H1 (cell line): ENCODE measurements around the gene NKAIN4. TPM values are rescaled to one million over a fixed set of nuclear protein-coding genes. Genes with fewer than 3 reads are reported as not detected.

Source experiments
- CTCF ChIA-PET: fragments of 300-600 bp; sonication (Branson Sonifier 250); formaldehyde crosslinking; loops from one replicate; lab custom pipeline; 2021; ENCODE audit not compliant: partially characterized antibody; lab: Charles Lee
- POLR2A ChIA-PET: fragments of 300-600 bp; sonication (Branson Sonifier 250); formaldehyde crosslinking; loops from one replicate; lab custom pipeline; 2021; ENCODE audit warnings: inconsistent platforms; ENCODE audit not compliant: partially characterized antibody; lab: Charles Lee
- DNase-seq, 2 experiments: peaks; one replicate each; pipeline versions ENCODE4 v3.0.0 to v3.0.0-alpha.2; 2010 to 2022; ENCODE audit warnings: low spot score in 2 of 2, low read depth in 1 of 2, mixed read lengths in 1 of 2
- FAIRE-seq: peaks from 2 replicates; lab custom pipeline; 2011; peaks lifted over from hg19 to GRCh38; lab: Jason Lieb, UNC
- H2AFZ ChIP-seq: 2 replicates; pipeline ENCODE4 v1.8.1; 2012; ENCODE audit warnings: low read length, inconsistent platforms
- H2AK5ac ChIP-seq: 2 replicates; pipeline ENCODE4 v1.6.1; 2013; ENCODE audit warnings: low read depth, low read length
- H2BK120ac ChIP-seq: replicated peaks from 2 replicates; pipeline ENCODE3; 2013; ENCODE audit warnings: low read depth, low read length, inconsistent platforms
- H2BK12ac ChIP-seq: 2 replicates; pipeline ENCODE4 v1.6.1; 2013; ENCODE audit warnings: low read depth, low read length
- H2BK15ac ChIP-seq: 2 replicates; pipeline ENCODE4 v1.6.1; 2013; ENCODE audit warnings: low read length
- H2BK20ac ChIP-seq: 2 replicates; pipeline ENCODE4 v1.6.1; 2013; ENCODE audit warnings: low read length
- H2BK5ac ChIP-seq: 2 replicates; pipeline ENCODE4 v1.6.1; 2013; ENCODE audit warnings: low read depth, low read length
- H3K14ac ChIP-seq: 2 replicates; pipeline ENCODE4 v1.6.1; 2013; ENCODE audit warnings: inconsistent platforms; ENCODE audit not compliant: insufficient read length
- H3K18ac ChIP-seq: 2 replicates; pipeline ENCODE4 v1.6.1; 2013; ENCODE audit warnings: low read length; ENCODE audit errors: extremely low read depth
- H3K23ac ChIP-seq: 2 replicates; pipeline ENCODE4 v1.6.1; 2013; ENCODE audit warnings: inconsistent platforms; ENCODE audit not compliant: insufficient read length
- H3K23me2 ChIP-seq: 2 replicates; pipeline ENCODE4 v1.6.1; 2013; ENCODE audit warnings: low read depth, low read length
- H3K27ac ChIP-seq: 2 replicates; pipeline ENCODE4 v1.6.1; 2011; ENCODE audit warnings: low read depth, low read length, inconsistent platforms
- H3K27me3 ChIP-seq, 4 experiments: replicated peaks in 1 of 4; 1 replicate in 1 of 4; 2 replicates in 3 of 4; pipeline versions ENCODE4 v1.6.1 to v1.8.1; 2011 to 2013; ENCODE audit warnings: low read length in 3 of 4, mild to moderate bottlenecking in 3 of 4, inconsistent platforms in 2 of 4, mixed read lengths in 2 of 4, moderate library complexity in 1 of 4; ENCODE audit not compliant: control insufficient read depth in 3 of 4, insufficient read depth in 3 of 4; ENCODE audit errors: extremely low read depth in 1 of 4
- H3K36me3 ChIP-seq, 4 experiments: 2 replicates each; pipeline versions ENCODE4 v1.6.1 to v1.8.1; 2011 to 2013; ENCODE audit warnings: mild to moderate bottlenecking in 4 of 4, low read length in 3 of 4, moderate library complexity in 2 of 4, control low read depth in 1 of 4, inconsistent platforms in 1 of 4; ENCODE audit not compliant: insufficient read depth in 4 of 4, control insufficient read depth in 2 of 4
- H3K4ac ChIP-seq: replicated peaks from 2 replicates; pipeline ENCODE3; 2013; ENCODE audit warnings: low read length, low read depth, mixed read lengths, inconsistent platforms; ENCODE audit not compliant: insufficient read length
- H3K4me1 ChIP-seq, 4 experiments: replicated peaks in 1 of 4; 1 replicate in 1 of 4; 2 replicates in 3 of 4; pipeline versions ENCODE4 v1.6.1 to v1.8.1; 2011 to 2013; ENCODE audit warnings: low read length in 3 of 4, inconsistent platforms in 2 of 4, mixed read lengths in 1 of 4; ENCODE audit not compliant: insufficient read depth in 4 of 4, control insufficient read depth in 3 of 4
- H3K4me2 ChIP-seq, 2 experiments: 2 replicates each; pipeline versions ENCODE4 v1.6.1 to v1.8.1; 2011 to 2013; ENCODE audit warnings: low read depth in 2 of 2, low read length in 2 of 2, control low read depth in 1 of 2, inconsistent platforms in 1 of 2, mild to moderate bottlenecking in 1 of 2; ENCODE audit not compliant: insufficient read depth in 1 of 2
- H3K4me3 ChIP-seq, 4 experiments: fragments of 200-600, 300-600 bp in 1 of 4; sonication (generic), shearing (Covaris generic), sonication (Bioruptor Twin) in 1 of 4; 2 replicates each; pipeline versions ENCODE4 v1.5.1 to v1.8.1; 2011 to 2016; ENCODE audit warnings: low read length in 4 of 4, low read depth in 3 of 4, control low read depth in 2 of 4, inconsistent platforms in 2 of 4, mild to moderate bottlenecking in 2 of 4, mixed read lengths in 1 of 4, moderate library complexity in 1 of 4; ENCODE audit not compliant: insufficient read depth in 2 of 4; ENCODE audit errors: extremely low read depth in 1 of 4
- H3K56ac ChIP-seq: replicated peaks from 2 replicates; pipeline ENCODE3; 2013; ENCODE audit warnings: low read depth, mild to moderate bottlenecking, mixed read lengths, low read length, inconsistent platforms; ENCODE audit not compliant: insufficient read length
- H3K79me1 ChIP-seq: 2 replicates; pipeline ENCODE4 v1.6.1; 2013; ENCODE audit warnings: low read depth, low read length, control low read depth
- H3K79me2 ChIP-seq, 2 experiments: 2 replicates each; pipeline versions ENCODE4 v1.6.1 to v1.8.1; 2012 to 2013; ENCODE audit warnings: low read length in 2 of 2, mild to moderate bottlenecking in 2 of 2, inconsistent platforms in 1 of 2; ENCODE audit not compliant: insufficient read depth in 2 of 2, control insufficient read depth in 1 of 2
- H3K9ac ChIP-seq, 4 experiments: replicated peaks in 1 of 4; 1 replicate in 1 of 4; 2 replicates in 3 of 4; pipeline versions ENCODE4 v1.6.1 to v1.8.1; 2011 to 2013; ENCODE audit warnings: low read depth in 3 of 4, low read length in 3 of 4, control low read depth in 2 of 4, mild to moderate bottlenecking in 2 of 4, moderate library complexity in 2 of 4, inconsistent platforms in 1 of 4; ENCODE audit errors: extremely low read depth in 1 of 4
- H3K9me3 ChIP-seq, 2 experiments: 2 replicates each; pipeline versions ENCODE4 v1.6.1 to v1.8.1; 2012 to 2013; ENCODE audit warnings: mild to moderate bottlenecking in 2 of 2, moderate library complexity in 2 of 2, control low read depth in 1 of 2, inconsistent platforms in 1 of 2, low read depth in 1 of 2, low read length in 1 of 2, mixed read lengths in 1 of 2; ENCODE audit not compliant: insufficient read depth in 2 of 2
- H4K20me1 ChIP-seq, 2 experiments: replicated peaks in 1 of 2; 2 replicates each; pipeline versions ENCODE3 to v1.8.1; 2011 to 2013; ENCODE audit warnings: inconsistent platforms in 2 of 2, low read length in 2 of 2, mild to moderate bottlenecking in 1 of 2; ENCODE audit not compliant: insufficient read depth in 2 of 2, control insufficient read depth in 1 of 2
- H4K5ac ChIP-seq: 2 replicates; pipeline ENCODE4 v1.6.1; 2013; ENCODE audit warnings: low read length, low read depth, mixed read lengths, inconsistent platforms; ENCODE audit not compliant: insufficient read length
- H4K8ac ChIP-seq: 2 replicates; pipeline ENCODE4 v1.8.0; 2013; ENCODE audit warnings: mild to moderate bottlenecking, moderate library complexity, low read length, inconsistent platforms; ENCODE audit not compliant: insufficient read depth; ENCODE audit errors: extremely low read depth
- H4K91ac ChIP-seq: replicated peaks from 2 replicates; pipeline ENCODE3; 2013; ENCODE audit warnings: low read length, mixed read lengths, inconsistent platforms; ENCODE audit not compliant: insufficient read length
- ASH2L ChIP-seq: fragments of 200-600, 300-600 bp; sonication (generic); IDR thresholded peaks from one replicate; pipeline ENCODE4 v1.7.1; 2017; ENCODE audit warnings: low read length
- CBX8 ChIP-seq: fragments of 300-800, 300-1000 bp; sonication (generic); IDR thresholded peaks from 2 replicates; pipeline ENCODE4 v1.7.1; 2016; ENCODE audit warnings: low read depth, low read length, borderline replicate concordance
- CREB1 ChIP-seq: IDR thresholded peaks from 2 replicates; pipeline ENCODE4 v1.6.1; 2012; ENCODE audit warnings: inconsistent platforms
- EGR1 ChIP-seq: IDR thresholded peaks from 2 replicates; pipeline ENCODE4 v1.6.1; 2011; ENCODE audit warnings: low read depth, low read length, borderline replicate concordance
- EP300 ChIP-seq, 2 experiments: IDR thresholded peaks; 1 replicate in 1 of 2; 2 replicates in 1 of 2; pipeline ENCODE4 v1.6.1; 2011 to 2012; ENCODE audit warnings: low read depth in 2 of 2, low read length in 2 of 2, mild to moderate bottlenecking in 2 of 2, borderline replicate concordance in 1 of 2, inconsistent platforms in 1 of 2, moderate library complexity in 1 of 2
- HDAC2 ChIP-seq, 2 experiments: fragments of 300-600 bp in 1 of 2; sonication (generic) in 1 of 2; IDR thresholded peaks; 2 replicates each; pipeline ENCODE4 v1.6.1; 2011 to 2012; ENCODE audit warnings: low read depth in 2 of 2, low read length in 2 of 2, mild to moderate bottlenecking in 2 of 2, moderate library complexity in 2 of 2, borderline replicate concordance in 1 of 2, inconsistent platforms in 1 of 2
- KDM1A ChIP-seq: fragments of 200-600, 300-600 bp; sonication (generic); IDR thresholded peaks from 2 replicates; pipeline ENCODE4 v1.7.1; 2016; ENCODE audit warnings: mild to moderate bottlenecking, low read length, borderline replicate concordance
- NRF1 ChIP-seq: IDR thresholded peaks from 2 replicates; pipeline ENCODE4 v1.6.1; 2011; ENCODE audit warnings: mild to moderate bottlenecking, low read depth, low read length, improper control_type of control experiment
- PHF8 ChIP-seq: fragments of 200-600 bp; sonication (generic); conservative IDR thresholded peaks from 2 replicates; pipeline ENCODE4 v1.7.1; 2012; ENCODE audit warnings: low read depth, mild to moderate bottlenecking, inconsistent platforms, low read length, moderate library complexity
- POLR2AphosphoS5 ChIP-seq: IDR thresholded peaks from 2 replicates; pipeline ENCODE4 v1.6.1; 2011; ENCODE audit warnings: low read depth, low read length
- RBBP5 ChIP-seq: IDR thresholded peaks from 2 replicates; pipeline ENCODE4 v1.7.1; 2012; ENCODE audit warnings: low read depth, mild to moderate bottlenecking, inconsistent platforms, low read length, moderate library complexity, borderline replicate concordance
- SAP30 ChIP-seq: fragments of 300-600 bp; sonication (generic); IDR thresholded peaks from 2 replicates; pipeline ENCODE4 v1.7.1; 2012; ENCODE audit warnings: low read length, moderate library complexity, mild to moderate bottlenecking, inconsistent platforms; ENCODE audit not compliant: insufficient read depth, insufficient replicate concordance
- SIN3A ChIP-seq, 2 experiments: IDR thresholded peaks in 1 of 2; conservative IDR thresholded peaks in 1 of 2; 2 replicates each; pipeline ENCODE4 v1.6.1; 2011 to 2012; ENCODE audit warnings: low read length in 2 of 2, improper control_type of control experiment in 1 of 2, low read depth in 1 of 2, mild to moderate bottlenecking in 1 of 2
- TCF12 ChIP-seq: IDR thresholded peaks from 2 replicates; pipeline ENCODE4 v1.6.1; 2011; ENCODE audit warnings: low read depth, mild to moderate bottlenecking, low read length
- WGBS, 2 experiments: shearing (Covaris generic) in 1 of 2; methylation state at CpG; one replicate each; pipeline versions ENCODE4 v1.1.6 to v1.1.7; 2013 to 2015; ENCODE audit warnings: low lambda C conversion rate in 2 of 2, mixed read lengths in 2 of 2, inconsistent platforms in 1 of 2, low coverage in 1 of 2, missing lambda C conversion rate in 1 of 2; ENCODE audit not compliant: insufficient replicate concordance in 2 of 2, insufficient coverage in 1 of 2, insufficient read length in 1 of 2; ENCODE audit errors: extremely low coverage in 1 of 2, missing lambda C conversion rate in 1 of 2; 5-methylcytosine and 5-hydroxymethylcytosine counted together
- polyA plus RNA-seq, 7 experiments: library from polyadenylated mRNA; depleted of rRNA in 3 of 7; stranded (reverse) in 5 of 7; unstranded in 2 of 7; fragments of >200 nt in 5 of 7; fragments of 200-250 nt in 2 of 7; gene quantifications; 1 replicate in 5 of 7; 2 replicates in 1 of 7; 4 replicates in 1 of 7; pipeline versions ENCODE4 v1.2.1 to v1.2.3, GENCODE V29; 2011 to 2013; ENCODE audit warnings: missing spikeins in 2 of 7, mixed read lengths in 2 of 7
- total RNA-seq: library from RNA; stranded (reverse); fragmentation: NEBNext Ultra II Directional; extraction: Animal tissue kit (Norgen Biotek cat#: 25700); gene quantifications from 2 replicates; pipeline ENCODE4 v1.2.1, GENCODE V29; 2021

Gene NKAIN4
- total and polyA plus RNA-seq, 2 of the 8 experiments (the other 6 are each of a cell fraction or from before 2014, with no cell fraction given) = 6.9 to 17.0 TPM

GRCh38 chr20:63239431-63239830 is 14.8 kb downstream of the NKAIN4 start:
- Histone ChIP-seq H2BK120ac (no peak overlapping the region), H3K9ac (peak overlapping the region in 1 of 4 experiments; percentile 37; a peak in 2 of 7 replicates), H3K56ac (no peak overlapping the region), H3K4ac (no peak overlapping the region), H3K79me1 (no peaks in the 10 kb centered on the region), H4K8ac (no peak overlapping the region), H3K36me3 (no peaks in the 10 kb centered on the region), H4K20me1 (no peaks in the 10 kb centered on the region), H3K23me2 (no peaks in the 10 kb centered on the region), H2AK5ac (no peak overlapping the region), H3K4me1 (peaks cover 0 to 14% (median 7%) of the 10 kb centered on the region in 4 experiments; a peak in 4 of 7 replicates), H3K4me3 (no peak overlapping the region), H2BK12ac (no peak overlapping the region; the same call in 1 of the 2 replicates), H4K91ac (peak overlapping the region; percentile 54), H3K27me3 (no peaks in the 10 kb centered on the region), H3K79me2 (no peaks in the 10 kb centered on the region), H3K23ac (no peak overlapping the region), H3K4me2 (no peak overlapping the region), H2BK20ac (no peak overlapping the region), H3K18ac (no peak overlapping the region), H2AFZ (no peak overlapping the region), H2BK5ac (no peak overlapping the region), H3K9me3 (no peaks in the 10 kb centered on the region), H4K5ac (no peak overlapping the region), H3K27ac (no peak overlapping the region), H2BK15ac (no peak overlapping the region), H3K14ac (no peak overlapping the region)
- FAIRE-seq = no peak
- WGBS, 2 experiments = 90% methylated on average over 26 of the region's 30 CpGs; no CpG with 5 or more reads in 1 of the 2 experiments
- ChIA-PET CTCF (interaction anchor here (0.8 to 10.9 kb wide), 8 partner anchors 8 to 142 kb away, joined by 3 to 199 read pairs (median 4); no protein-coding TSS in a partner anchor), POLR2A (interaction anchor here (1.5 kb wide), 1 partner anchor 15 kb away, joined by 5 read pairs; the partner anchor contains the start of gene NKAIN4)
- DNase-seq = no peak
- TF ChIP-seq SIN3A (conservative IDR thresholded peaks at IDR 0.05 in 1 of 2, IDR thresholded peaks at IDR 0.05 in 1 of 2; ENCODE audit: low read depth in 1 of 2, low read length in 2 of 2) (no peak), POLR2AphosphoS5 (no peak), TCF12 (no peak), PHF8 (no peak), HDAC2 (IDR thresholded peaks at IDR 0.05; ENCODE audit: borderline replicate concordance in 1 of 2, low read depth in 2 of 2, low read length in 2 of 2) (no peak), EP300 (IDR thresholded peaks at IDR 0.05; ENCODE audit: borderline replicate concordance in 1 of 2, low read depth in 2 of 2, low read length in 2 of 2) (no peak), CBX8 (no peak), ASH2L (no peak), NRF1 (no peak), RBBP5 (no peak), SAP30 (no peak), CREB1 (no peak), KDM1A (no peak), EGR1 (no peak)
